Heart left ventricle (tissue), 16 donors: ENCODE measurements around the gene UBE2F. TPM values are rescaled to one million over a fixed set of nuclear protein-coding genes. Genes with fewer than 3 reads are reported as not detected.

Experiments
- ATAC-seq, 4 donors: fragments of 200-7000 bp; cut with Tn5 transposase; one replicate each; pipeline ENCODE4 v1.9.1; 2020 to 2022; ENCODE audit warnings: moderate library complexity in 4 of 4, mild to moderate bottlenecking in 3 of 4, moderate number of reproducible peaks in 1 of 4
- DNase-seq, 5 donors: peaks; one replicate each; pipeline ENCODE4 v3.0.0-alpha.2; 2020
- H3K27ac ChIP-seq, 12 donors: fragments of 200-600 bp; sonication (generic) in 4 of 12; one replicate each; pipeline versions ENCODE4 v1.5.0 to v1.8.0; 2016 to 2022; ENCODE audit warnings: mild to moderate bottlenecking in 2 of 12
- H3K27me3 ChIP-seq, 9 donors: fragments of 200-600 bp; sonication (generic) in 2 of 9; one replicate each; pipeline versions ENCODE4 v1.5.1 to v1.8.0; 2016 to 2022; ENCODE audit warnings: mild to moderate bottlenecking in 3 of 9
- H3K36me3 ChIP-seq, 9 donors: fragments of 200-600 bp; sonication (generic) in 2 of 9; one replicate each; pipeline versions ENCODE4 v1.5.0 to v1.8.0; 2018 to 2022; ENCODE audit warnings: mild to moderate bottlenecking in 2 of 9
- H3K4me1 ChIP-seq, 12 donors: fragments of 200-600 bp; sonication (generic) in 4 of 12; one replicate each; pipeline versions ENCODE4 v1.5.0 to v1.8.0; 2016 to 2022; ENCODE audit warnings: mild to moderate bottlenecking in 3 of 12
- H3K4me3 ChIP-seq, 12 donors: fragments of 200-600 bp; sonication (generic) in 4 of 12; one replicate each; pipeline versions ENCODE4 v1.5.0 to v1.8.0; 2017 to 2022; ENCODE audit warnings: mild to moderate bottlenecking in 9 of 12, moderate library complexity in 4 of 12
- H3K9me3 ChIP-seq, 12 donors: fragments of 200-600 bp; sonication (generic) in 4 of 12; one replicate each; pipeline versions ENCODE4 v1.5.0 to v1.8.0; 2016 to 2022; ENCODE audit warnings: mild to moderate bottlenecking in 1 of 12
- POLR2A ChIP-seq, 2 donors: fragments of 450-650 bp; IDR thresholded peaks; one replicate each; pipeline ENCODE4 v1.6.1; 2017; ENCODE audit warnings: antibody characterized with exemption in 2 of 2, mild to moderate bottlenecking in 2 of 2, moderate library complexity in 2 of 2
- WGBS, 4 donors: extraction: QIAGEN DNeasy Blood & Tissue Kit in 2 of 4; methylation state at CpG; one replicate each; pipeline versions ENCODE4 v1.1.5 to v1.1.7; 2013 to 2018; 5-methylcytosine and 5-hydroxymethylcytosine counted together
- intact Hi-C, 10 donors: fragments of 100-400 bp; cut with DNase I; formaldehyde crosslinking; loops; one replicate each; pipeline versions ENCODE4 v1.11.1 to v1.14.2; 2022
- long read RNA-seq, 3 donors: library from polyadenylated mRNA; unstranded; transcript quantifications; one replicate each; pipeline ENCODE4 v2.0.0, GENCODE V29; 2020 to 2021
- polyA plus RNA-seq, 2 donors: library from polyadenylated mRNA; stranded (reverse); fragments of 200-250 nt; gene quantifications; one replicate each; pipeline ENCODE4 v1.2.3, GENCODE V29; 2013
- total RNA-seq, 9 donors: library from RNA; depleted of rRNA in 2 of 9; stranded (reverse); fragments of >200 nt in 2 of 9; fragmentation: NEBNext Ultra II Directional in 3 of 9; extraction: Animal tissue kit (Norgen Biotek cat#: 25700) in 3 of 9; gene quantifications; one replicate each; pipeline versions ENCODE4 v1.1.0 to v1.2.4, GENCODE V29; 2016 to 2023
- TF ChIP-seq, protein P1 (sequence below), 12 donors: fragments of 200-600 bp; sonication (generic) in 4 of 12; IDR thresholded peaks; one replicate each; pipeline versions ENCODE4 v1.5.0 to v1.8.0; 2018 to 2022; ENCODE audit warnings: antibody characterized with exemption in 12 of 12, mild to moderate bottlenecking in 5 of 12
- donor health status: ischemic (EF 13 %, LVEDD 7.1; RV severe dilation, severe dysfunction).
- donor health status: healthy with polysubstance abuse.
- donor health status: DM: no; HTN: yes; CAD: no.
- donor health status: DM: no; HTN: no; CAD: no.
- donor health status: ischemic (EF 25% LVEDD 6.9; RV normal size, moderate dysfunction).
- donor health status: ischemic (EF 25% LVEDD 5.7; RV mildly dilated, moderate dysfunction).
- donor health status: healthy.
- donor health status: DM: yes; HTN: yes; CAD: no.
- donor health status: ischemic (EF 35%, LVEDD 5.7; RV mildly dilated, moderate dysfunction).
- donor health status: nonischemic (EF 11% LVEDD 7.7; RV severe dilation, severe dysfunction).
- donor health status: DM: yes; HTN: yes; CAD: no.
- donor health status: PGD.
- donor health status: ischemic (EF 29% LVEDD 5.4; RV normal size, mild dysfunction).
- donor health status: nonischemic (EF 23%, LVEDD 6.1; RV moderate dilation, normal function).

UBE2F gene
- 10 to 100 TPM; 54.2 to 73.8 (median 60.6) TPM for total RNA-seq
- 10 to 100 TPM; 56.4 to 83.4 TPM for polyA plus RNA-seq
- long read RNA-seq, donor 1, transcript UBE2F-201 (10 exons, 2,009 nt) = major isoform, 60 of 90 reads
- long read RNA-seq, donor 1, partial matches to known transcripts = 14 of 90 reads
- long read RNA-seq, donor 1, other reads (novel, unspliced or antisense) = 11 of 90 reads
- long read RNA-seq, donor 2, transcript UBE2F-201 (10 exons, 2,009 nt) = major isoform, 163 of 236 reads
- long read RNA-seq, donor 2, transcript UBE2F-215 (9 exons, 1,242 nt) = minor isoform, 11 of 236 reads
- long read RNA-seq, donor 2, partial matches to known transcripts = 16 of 236 reads
- long read RNA-seq, donor 2, other reads (novel, unspliced or antisense) = 37 of 236 reads
- long read RNA-seq, donor 3, transcript UBE2F-201 (10 exons, 2,009 nt) = major isoform, 36 of 60 reads
- long read RNA-seq, donor 3, partial matches to known transcripts = 11 of 60 reads
- long read RNA-seq, donor 3, other reads (novel, unspliced or antisense) = 6 of 60 reads

DNA sequence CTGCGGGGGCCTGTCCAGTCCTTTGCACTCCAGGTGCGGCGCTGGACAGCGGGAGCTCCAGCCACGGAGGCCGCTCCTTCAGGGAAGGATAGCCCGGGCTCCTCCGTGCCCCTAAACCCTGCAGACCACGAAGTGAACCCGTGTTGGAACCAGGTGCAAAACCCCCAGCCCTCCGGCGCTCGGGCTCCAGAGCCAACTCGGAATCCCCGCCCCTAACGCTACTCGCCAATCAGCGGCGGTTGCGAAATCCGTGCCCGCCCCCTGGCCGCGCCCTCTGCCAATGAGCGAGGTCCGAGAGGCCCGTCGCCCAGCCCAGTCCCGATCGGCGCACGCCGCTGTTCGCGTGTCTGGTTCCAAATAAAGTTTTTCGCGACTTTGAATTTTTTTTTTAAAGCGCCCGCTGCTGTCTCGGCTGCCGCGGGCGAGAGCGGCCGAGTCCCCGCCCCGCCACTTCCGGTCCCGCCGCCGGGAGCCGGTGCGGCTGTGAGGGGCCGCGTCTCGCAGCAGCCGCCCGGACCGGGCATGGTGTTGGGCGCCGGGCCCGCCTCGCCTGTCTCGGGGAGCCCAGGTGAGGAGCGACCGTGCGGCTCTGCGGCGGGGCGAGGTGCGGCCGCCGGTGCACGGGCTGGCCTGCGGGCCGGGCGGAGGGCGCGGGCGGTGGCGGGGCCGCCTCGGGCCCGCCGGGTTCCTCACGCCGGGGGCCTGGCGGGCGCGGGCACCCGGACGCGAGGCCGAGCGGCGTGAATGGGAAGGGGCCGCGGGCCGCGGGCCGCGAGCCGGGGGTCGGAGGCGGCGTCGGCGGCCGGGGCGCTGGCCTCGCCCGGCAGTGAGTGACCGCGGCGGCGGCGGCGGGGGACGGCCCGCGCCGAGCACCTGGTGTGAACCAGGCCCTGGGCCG lies at the start of gene UBE2F:
Gene UBE2F, plus strand, starts transcription at position 450 of the 898 bp plus-strand sequence. CDS start 6,094 bp downstream, outside the sequence.
- Histone ChIP-seq H3K27ac (peak within 1 kb of the TSS in 11 of 12 donors; percentile 51 to 88 (median 77)), H3K9me3 (peaks cover 0 to 14% (median 7%) of the 10 kb centered on the region in 12 donors), H3K4me3 (peak within 1 kb of the TSS; percentile 62 to 94 (median 72)), H3K27me3 (no peaks in the 10 kb centered on the region), H3K36me3 (no peaks in the 10 kb centered on the region), H3K4me1 (peaks cover 4 to 44% (median 29%) of the 10 kb centered on the region in 12 donors)
- TF ChIP-seq, protein P1, sequence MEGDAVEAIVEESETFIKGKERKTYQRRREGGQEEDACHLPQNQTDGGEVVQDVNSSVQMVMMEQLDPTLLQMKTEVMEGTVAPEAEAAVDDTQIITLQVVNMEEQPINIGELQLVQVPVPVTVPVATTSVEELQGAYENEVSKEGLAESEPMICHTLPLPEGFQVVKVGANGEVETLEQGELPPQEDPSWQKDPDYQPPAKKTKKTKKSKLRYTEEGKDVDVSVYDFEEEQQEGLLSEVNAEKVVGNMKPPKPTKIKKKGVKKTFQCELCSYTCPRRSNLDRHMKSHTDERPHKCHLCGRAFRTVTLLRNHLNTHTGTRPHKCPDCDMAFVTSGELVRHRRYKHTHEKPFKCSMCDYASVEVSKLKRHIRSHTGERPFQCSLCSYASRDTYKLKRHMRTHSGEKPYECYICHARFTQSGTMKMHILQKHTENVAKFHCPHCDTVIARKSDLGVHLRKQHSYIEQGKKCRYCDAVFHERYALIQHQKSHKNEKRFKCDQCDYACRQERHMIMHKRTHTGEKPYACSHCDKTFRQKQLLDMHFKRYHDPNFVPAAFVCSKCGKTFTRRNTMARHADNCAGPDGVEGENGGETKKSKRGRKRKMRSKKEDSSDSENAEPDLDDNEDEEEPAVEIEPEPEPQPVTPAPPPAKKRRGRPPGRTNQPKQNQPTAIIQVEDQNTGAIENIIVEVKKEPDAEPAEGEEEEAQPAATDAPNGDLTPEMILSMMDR (IDR thresholded peaks at IDR 0.05) = no peak
- peak in 1 of 2 donors; percentile 84 for TF ChIP-seq POLR2A (IDR thresholded peaks at IDR 0.05)
- DNase-seq (peak; percentile 97 to 99 (median 98)), ATAC-seq (peak; percentile 97 to 98 (median 98))
- intact Hi-C loops = loop anchor here in 8 of 10 donors (2.0 to 10.0 kb wide), 7 partner anchors 40 to 110 kb away; partner anchors contain the start of genes SCLY (in 5 of the 8) and RAMP1 (in 1 of the 8)
- 0 to 1% (median 0%) methylated on average over 64 to 123 of the region's 123 CpGs for WGBS, 4 donors

DNA sequence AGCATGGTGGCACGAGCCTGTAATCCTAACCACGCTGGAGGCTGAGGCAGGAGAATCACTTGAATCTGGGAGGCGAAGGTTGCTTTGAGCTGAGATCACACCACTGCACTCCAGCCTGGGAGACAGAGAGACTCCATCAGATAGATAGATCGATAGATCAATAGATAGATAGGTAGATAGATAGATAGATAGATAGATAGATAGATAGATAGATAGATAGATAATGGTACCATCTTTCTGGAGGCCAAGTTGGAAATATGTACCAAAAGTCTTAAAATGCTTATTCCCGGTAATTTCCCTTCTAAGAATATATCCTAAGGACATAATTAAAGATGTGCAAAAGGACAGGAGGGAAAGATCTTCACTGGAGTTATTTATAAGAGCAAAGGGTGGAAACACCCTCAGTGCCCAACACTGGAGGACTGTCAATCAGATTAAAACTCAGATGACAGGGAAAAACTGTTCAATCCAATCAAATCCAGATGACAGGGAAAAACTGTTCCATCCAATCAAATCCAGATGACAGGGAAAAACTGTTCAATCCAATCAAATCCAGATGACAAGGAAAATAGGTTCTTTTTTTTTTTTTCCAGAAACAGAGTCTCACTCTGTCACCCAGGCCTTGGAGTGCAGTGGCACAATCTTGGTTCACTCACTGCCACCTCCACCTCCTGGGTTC lies 49.0 kb upstream of the UBE2F start:
- Histone ChIP-seq H3K4me3 (no peak overlapping the region), H3K27me3 (no peaks in the 10 kb centered on the region), H3K9me3 (no peaks in the 10 kb centered on the region), H3K36me3 (no peaks in the 10 kb centered on the region), H3K4me1 (peaks cover 0 to 3% (median 0%) of the 10 kb centered on the region in 12 donors), H3K27ac (no peak overlapping the region)
- intact Hi-C loops = no loop called here
- no peak for TF ChIP-seq POLR2A (IDR thresholded peaks at IDR 0.05)
- TF ChIP-seq, protein P1 (IDR thresholded peaks at IDR 0.05) = no peak
- ATAC-seq (no peak), DNase-seq (no peak)
- WGBS, 4 donors = 91 to 93% (median 92%) methylated on average over 5 of the region's 5 CpGs

DNA sequence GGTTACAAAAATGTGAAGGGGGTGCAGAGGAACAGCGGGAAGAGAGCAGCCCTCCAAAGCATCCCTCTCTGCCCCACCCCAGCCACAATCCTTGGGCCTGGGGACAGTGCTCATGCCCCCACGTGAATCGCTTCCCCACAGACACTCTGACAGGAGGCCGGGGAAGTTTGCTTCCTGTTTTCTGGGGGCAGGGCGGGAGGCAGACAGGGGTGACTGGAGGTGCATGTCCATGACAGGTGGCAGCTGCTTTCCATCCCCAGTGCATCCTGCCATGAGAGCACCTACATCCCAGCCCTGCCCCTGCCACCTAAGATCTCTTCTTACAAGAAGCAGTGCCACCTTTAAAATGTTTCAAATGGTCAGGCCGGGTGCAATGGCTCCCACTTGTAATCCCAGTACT lies 47.2 kb upstream of the UBE2F start:
- H3K36me3 ChIP-seq = no peaks in the 10 kb centered on the region
- H3K4me1 ChIP-seq = peaks cover 0 to 14% (median 6%) of the 10 kb centered on the region in 12 donors
- TF ChIP-seq, protein P1 (IDR thresholded peaks at IDR 0.05) = no peak
- no peak for TF ChIP-seq POLR2A (IDR thresholded peaks at IDR 0.05)
- H3K27me3 ChIP-seq = no peaks in the 10 kb centered on the region
- no peak overlapping the region for H3K4me3 ChIP-seq
- ATAC-seq (no peak), DNase-seq (no peak)
- H3K27ac ChIP-seq = peak overlapping the region in 1 of 12 donors; percentile 13
- H3K9me3 ChIP-seq = no peaks in the 10 kb centered on the region
- intact Hi-C loops = no loop called here
- WGBS, 4 donors = 58 to 71% (median 62%) methylated on average over 6 of the region's 6 CpGs
